Amniotic epithelial cell (primary cell): ENCODE results near the gene C6orf120.
"Not testable (repeated sequence)": the region's sequence is repeated elsewhere in the genome, so short reads cannot be mapped to it uniquely, and the experiment has no call there.

Experiments used
- DNase-seq: peaks from one replicate; pipeline ENCODE4 v3.0.0-alpha.2; 2010; ENCODE audit warnings: low read depth

Gene C6orf120

GRCh38 chr6:169684056-169684455, 17.9 kb upstream of the C6orf120 start:
- no peak for DNase-seq

DNA sequence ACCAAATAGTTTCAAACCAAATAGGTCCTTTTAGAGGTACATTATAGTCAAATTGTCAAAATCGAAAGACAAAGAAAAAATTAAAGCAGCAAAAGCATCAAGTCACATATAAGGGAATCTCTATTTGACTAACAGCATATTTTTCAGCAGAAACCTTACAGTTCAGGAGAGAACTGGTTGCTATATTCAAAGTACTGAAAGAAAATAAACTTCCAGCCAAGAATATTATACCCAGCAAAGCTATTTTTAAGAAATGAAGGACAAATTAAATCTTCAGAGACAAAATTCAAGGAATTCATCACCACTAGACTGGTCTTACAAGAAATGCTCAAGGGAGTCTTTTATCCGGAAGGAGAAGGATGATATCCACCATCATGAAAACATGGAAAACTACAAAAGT, 16.1 kb upstream of the C6orf120 start:
- DNase-seq = no peak

GRCh38 chr6:169689287-169689686, 12.6 kb upstream of the C6orf120 start:
- DNase-seq = peak; percentile 97

- no peak for DNase-seq
Measured at GRCh38 chr6:169691260-169691659, 10.7 kb upstream of the C6orf120 start.

DNA sequence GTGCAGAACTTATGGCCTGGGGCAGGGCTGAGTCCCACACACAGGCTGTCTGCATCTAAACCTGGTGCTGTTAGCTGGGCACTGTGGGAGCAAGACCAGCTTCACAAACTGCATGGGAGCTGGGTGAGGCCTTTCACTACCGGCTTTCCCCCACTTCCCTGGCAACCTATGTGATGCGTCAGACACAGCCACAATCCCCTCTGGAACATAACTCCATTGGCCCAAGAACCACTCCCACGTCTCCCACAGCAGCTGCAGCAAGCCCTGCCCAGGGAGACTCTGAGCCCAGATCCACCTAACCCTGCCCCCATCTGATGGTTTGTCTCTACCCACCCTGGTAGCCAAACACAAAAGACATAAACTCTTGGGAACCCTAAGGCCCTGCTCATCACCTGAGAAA, 9.4 kb upstream of the C6orf120 start:
- DNase-seq = peak; percentile 48

- no peak for DNase-seq
Measured at GRCh38 chr6:169695131-169695530, 6.8 kb upstream of the C6orf120 start.

DNA sequence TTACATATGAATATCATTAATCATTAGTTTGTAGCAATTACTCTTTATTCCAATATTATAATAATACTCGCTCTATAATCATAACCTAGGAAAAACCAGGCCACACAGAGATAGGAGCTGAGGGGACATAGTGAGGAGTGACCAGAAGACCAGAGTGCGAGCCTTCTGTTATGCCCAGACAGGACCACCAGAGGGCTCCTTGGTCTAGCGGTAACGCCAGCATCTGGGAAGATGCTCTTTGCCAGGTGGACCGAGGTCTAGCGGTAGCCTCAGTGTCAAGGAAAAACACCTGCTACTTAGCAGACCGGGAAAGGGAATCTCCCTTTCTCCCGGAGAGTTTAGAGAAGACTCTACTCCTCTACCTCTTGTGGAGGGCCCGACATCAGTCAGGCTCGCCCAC, 4.8 kb upstream of the C6orf120 start:
- not testable (repeated sequence) for DNase-seq

DNA sequence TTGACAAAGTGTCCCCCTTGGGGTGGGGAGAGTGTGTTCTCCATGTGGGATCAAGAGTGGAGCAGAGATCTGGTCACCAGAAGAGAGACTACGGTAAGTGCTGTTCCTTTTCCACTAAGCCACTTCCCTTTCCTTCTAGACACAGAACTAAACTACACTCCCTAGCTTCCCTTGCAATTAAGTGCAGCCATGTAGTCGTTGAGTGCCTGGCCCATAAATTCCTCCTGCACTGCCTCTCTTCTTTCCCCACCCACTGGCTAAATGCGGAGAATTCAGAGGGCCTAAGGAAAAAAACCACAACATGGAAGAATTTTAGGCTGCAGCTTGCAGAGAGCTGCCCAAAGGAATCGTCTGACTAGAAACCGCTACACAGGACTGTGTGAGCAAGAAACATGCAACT, 1.6 kb upstream of the C6orf120 start:
- DNase-seq = peak; percentile 62

- no peak for DNase-seq
Measured at GRCh38 chr6:169701311-169701953, 494 bp upstream of the C6orf120 start.

DNA sequence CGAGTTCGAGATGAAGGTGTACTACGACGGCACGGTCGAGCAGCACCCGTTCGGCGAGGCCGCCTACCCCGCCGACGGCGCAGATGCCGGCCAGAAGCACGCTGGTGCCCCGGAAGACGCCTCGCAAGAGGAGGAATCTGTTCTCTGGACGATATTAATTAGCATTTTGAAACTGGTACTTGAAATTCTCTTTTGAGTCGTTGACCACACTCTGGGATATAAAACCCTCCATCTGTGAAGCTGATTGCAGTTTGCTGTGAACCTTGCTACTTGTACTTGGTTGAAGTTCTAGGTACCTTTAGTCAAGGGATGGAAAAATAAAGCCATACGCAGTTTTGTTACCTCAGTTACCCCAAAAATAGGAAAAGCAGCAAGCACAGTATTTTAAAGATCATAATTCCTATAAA, 917 bp downstream of the C6orf120 start:
- no peak for DNase-seq

- peak; percentile 29 for DNase-seq
Measured at GRCh38 chr6:169707772-169708171, 5.8 kb downstream of the C6orf120 start.

DNA sequence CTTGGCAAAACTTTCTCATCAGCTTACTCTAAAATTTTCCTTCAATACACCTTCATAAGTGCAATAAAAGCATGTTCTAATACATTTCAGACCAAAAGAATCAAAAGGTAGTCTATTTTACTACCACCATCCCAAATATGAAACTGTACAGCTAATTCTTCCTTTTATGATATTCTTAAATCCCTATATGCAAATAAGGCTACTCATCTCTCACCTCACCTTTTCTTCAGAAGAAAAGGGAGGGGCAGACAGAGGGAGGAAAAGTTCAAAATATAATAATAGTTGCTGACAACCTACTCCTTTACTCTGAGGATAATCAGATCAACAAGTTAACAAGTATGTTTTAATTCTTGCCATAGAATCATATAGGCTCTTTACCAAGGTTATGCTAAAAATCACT, 7.4 kb downstream of the C6orf120 start:
- no peak for DNase-seq

DNA sequence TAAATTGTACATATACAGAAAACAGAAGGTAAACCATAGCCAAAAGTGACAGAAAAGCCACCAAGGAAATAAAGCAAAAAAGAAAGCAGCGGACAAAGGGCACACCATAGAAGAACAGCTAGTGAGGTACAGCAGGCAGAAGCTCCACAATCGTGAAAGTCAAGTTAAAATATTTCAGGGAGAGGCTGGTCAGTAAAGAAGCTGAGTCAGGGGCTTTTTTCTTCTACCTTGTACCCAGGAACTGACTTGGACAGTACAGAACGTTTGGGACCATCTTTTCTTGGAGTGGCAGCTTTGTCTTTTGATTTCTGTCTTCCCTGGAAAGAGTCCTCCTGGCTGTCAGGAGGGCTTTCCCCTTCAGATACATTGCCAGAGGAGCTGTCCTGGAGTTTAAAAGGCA, 8.1 kb downstream of the C6orf120 start:
- DNase-seq = no peak

- peak; percentile 46 for DNase-seq
Measured at GRCh38 chr6:169714178-169714577, 12.3 kb downstream of the C6orf120 start.

- no peak for DNase-seq
Measured at GRCh38 chr6:169714595-169714994, 12.7 kb downstream of the C6orf120 start.

GRCh38 chr6:169719117-169719516, 17.2 kb downstream of the C6orf120 start:
- DNase-seq = peak; percentile 82

DNA sequence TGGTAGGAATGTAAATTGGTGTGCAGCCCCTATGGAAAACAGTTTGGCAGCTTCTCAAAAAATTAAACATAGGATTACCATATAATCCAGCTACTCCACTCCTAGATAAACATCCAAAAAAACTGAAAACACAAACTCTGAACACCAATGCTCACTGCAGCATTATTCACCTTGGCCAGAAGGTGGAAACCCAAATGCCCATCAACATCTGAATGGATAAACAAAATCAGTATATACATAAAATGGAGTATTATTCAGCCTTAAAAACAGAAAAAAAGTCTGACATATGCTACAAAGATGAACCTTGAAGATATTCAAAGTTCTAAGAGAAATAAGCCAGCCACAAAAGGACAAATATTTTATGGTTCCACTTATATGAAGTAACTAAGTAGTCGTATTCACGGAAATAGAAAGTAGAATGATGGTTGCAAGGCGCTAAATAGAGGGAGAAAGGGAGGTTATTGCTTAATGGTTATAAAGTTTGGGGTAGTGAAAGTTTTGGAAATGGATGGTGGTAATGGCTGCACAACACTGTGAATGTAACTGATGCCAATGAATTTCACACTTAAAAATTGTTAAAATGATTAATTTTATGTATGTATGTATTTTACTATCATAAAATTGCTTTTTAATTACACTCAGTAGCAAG, 18.4 kb downstream of the C6orf120 start:
- DNase-seq = no peak

DNA sequence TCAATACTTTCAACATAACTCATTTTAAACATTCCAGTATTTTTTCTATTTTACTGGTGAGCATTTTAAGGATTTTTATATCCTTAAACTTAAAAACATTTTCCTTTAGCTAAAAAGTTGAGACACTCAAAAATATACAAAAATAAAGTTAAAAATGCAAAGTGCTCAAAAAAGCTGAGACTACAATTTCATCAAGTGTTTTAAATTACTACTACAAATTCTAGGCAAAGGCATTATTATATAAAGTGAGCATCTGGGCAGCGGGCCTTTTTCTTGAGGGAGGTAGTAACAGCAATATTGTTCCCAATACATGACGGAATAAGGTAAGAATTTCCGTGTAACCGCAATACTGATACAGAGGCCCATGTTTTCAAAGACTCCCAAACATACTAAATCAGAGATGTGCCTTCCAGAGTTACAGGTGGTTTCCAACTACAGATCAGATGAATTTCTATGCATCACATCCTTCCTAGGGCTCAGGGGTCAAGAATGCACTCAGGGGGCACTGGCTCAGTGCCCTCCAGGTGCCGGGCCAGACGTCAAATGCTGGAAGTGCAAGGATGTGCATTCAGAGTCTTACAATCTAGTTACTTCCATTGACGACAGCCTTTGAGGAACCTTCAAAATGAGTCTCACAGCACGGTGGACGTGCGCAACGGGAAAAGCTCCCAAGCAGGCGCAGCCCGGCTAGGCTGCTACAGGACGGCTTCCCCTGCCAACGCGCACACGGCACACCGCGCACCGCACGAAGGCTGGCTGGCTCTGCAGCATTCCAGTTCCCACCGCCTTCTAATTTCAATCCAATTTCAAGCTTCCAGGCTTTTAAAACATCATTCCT, 20.7 kb downstream of the C6orf120 start:
- DNase-seq = peak; percentile 91

- peak; percentile 57 for DNase-seq
Measured at GRCh38 chr6:169723200-169723909, 21.4 kb downstream of the C6orf120 start.

- DNase-seq = no peak
Measured at GRCh38 chr6:169723991-169724493, 22.1 kb downstream of the C6orf120 start.

DNA sequence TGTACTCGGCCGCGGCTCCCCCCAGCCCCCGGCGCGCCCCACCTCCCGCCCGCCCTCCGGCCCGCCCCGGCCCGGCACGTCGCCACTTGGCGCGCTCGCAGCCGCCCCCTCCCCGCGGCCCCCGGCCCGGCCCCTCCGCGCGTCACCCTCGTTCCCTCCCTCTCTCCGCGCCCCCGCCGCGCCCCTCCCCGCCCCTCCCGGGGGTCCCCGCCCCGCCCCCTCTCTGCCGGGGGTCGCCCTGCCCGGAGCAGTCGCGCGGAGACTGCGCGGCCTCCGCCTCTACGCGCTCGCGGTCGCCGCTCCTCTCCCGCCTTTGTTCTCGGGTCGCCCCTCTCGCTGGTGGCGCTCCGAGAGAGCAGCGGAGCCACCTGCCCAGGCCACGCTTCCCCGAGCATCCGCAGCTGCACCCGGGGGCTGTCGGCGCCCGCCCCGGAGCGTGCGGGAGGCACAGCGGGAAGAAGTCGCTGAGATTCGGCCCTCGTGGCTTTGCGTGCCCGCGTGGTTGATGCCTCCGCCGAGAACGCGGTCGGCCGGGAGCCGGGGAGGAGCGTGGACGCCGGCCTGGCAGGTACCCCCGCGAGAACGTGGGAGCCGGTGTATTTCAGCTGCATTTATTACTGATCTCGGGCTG, 22.7 kb downstream of the C6orf120 start, which contains the start of gene PHF10:
Gene PHF10 (minus strand): TSS at position 7 of the 631 bp plus-strand sequence. CDS start 569 bp downstream, outside the sequence.
- DNase-seq = no peak
